ENCODE data around the gene P3H3. TPM values are rescaled to one million over a fixed set of nuclear protein-coding genes. Genes with fewer than 3 reads are reported as not detected.
"Not testable (repeated sequence)": the region's sequence is repeated elsewhere in the genome, so short reads cannot be mapped to it uniquely, and the experiment has no call there.

P3H3 gene
- total RNA-seq, 4 donors from 2014 or later = 2.6 to 6.6 (median 4.4) TPM

DNA sequence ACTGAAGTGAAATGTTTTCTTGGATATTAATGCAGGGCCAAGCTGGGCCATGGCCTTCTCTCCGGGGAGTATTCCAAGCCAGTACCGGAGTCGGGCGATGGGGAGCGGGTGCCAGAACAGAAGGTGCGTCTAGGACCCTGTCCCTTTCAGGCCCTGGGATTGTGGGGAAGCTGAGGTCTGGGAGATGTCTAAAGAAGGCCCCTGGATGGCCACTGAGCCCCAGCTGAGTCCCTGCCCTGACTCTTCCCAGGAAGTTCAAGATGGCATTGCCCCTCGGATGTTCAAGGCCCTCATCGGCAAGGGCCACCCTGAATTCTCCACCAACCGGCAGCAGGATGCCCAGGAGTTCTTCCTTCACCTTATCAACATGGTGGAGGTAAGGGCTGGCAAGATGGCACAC is 31.9 kb downstream of the P3H3 start:
- peaks cover 62 to 100% (median 80%) of the 10 kb centered on the region in 3 donors for H3K36me3 ChIP-seq
- H3K4me3 ChIP-seq = no peak overlapping the region
- whole genome bisulfite sequencing, 2 donors = 96 to 97% methylated on average over 3 to 4 of the region's 9 CpGs
- H3K27ac ChIP-seq = no peak overlapping the region
- H3K27me3 ChIP-seq = no peaks in the 10 kb centered on the region
- no peak for DNase-seq
- H3K4me1 ChIP-seq = no peaks in the 10 kb centered on the region
- H3K9me3 ChIP-seq = no peaks in the 10 kb centered on the region
- TF ChIP-seq POLR2A (IDR thresholded peaks at IDR 0.05) = no peak
- TF ChIP-seq, protein P1, sequence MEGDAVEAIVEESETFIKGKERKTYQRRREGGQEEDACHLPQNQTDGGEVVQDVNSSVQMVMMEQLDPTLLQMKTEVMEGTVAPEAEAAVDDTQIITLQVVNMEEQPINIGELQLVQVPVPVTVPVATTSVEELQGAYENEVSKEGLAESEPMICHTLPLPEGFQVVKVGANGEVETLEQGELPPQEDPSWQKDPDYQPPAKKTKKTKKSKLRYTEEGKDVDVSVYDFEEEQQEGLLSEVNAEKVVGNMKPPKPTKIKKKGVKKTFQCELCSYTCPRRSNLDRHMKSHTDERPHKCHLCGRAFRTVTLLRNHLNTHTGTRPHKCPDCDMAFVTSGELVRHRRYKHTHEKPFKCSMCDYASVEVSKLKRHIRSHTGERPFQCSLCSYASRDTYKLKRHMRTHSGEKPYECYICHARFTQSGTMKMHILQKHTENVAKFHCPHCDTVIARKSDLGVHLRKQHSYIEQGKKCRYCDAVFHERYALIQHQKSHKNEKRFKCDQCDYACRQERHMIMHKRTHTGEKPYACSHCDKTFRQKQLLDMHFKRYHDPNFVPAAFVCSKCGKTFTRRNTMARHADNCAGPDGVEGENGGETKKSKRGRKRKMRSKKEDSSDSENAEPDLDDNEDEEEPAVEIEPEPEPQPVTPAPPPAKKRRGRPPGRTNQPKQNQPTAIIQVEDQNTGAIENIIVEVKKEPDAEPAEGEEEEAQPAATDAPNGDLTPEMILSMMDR (IDR thresholded peaks at IDR 0.05) = no peak
- intact Hi-C loops (cut with DNase I) = no loop called here

DNA sequence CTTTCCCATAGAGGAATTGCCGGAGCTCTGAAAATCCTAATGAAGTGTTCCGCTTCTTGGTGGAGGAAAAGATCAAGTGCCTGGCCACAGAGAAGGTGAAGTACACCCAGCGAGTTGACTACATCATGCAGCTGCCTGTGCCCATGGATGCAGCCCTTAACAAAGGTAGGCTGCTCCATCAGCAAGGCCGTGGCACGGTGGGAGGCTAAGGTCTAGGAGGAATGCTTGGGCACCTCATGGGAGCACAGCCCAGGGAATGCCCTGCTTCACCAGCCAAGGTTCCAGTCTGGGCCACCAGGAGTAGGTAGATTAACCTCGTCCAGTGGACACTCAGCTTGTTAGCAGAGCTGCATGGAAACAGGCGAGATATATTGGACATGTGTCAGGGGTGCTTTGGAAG is 32.7 kb downstream of the P3H3 start:
- intact Hi-C loops (cut with DNase I) = no loop called here

DNA sequence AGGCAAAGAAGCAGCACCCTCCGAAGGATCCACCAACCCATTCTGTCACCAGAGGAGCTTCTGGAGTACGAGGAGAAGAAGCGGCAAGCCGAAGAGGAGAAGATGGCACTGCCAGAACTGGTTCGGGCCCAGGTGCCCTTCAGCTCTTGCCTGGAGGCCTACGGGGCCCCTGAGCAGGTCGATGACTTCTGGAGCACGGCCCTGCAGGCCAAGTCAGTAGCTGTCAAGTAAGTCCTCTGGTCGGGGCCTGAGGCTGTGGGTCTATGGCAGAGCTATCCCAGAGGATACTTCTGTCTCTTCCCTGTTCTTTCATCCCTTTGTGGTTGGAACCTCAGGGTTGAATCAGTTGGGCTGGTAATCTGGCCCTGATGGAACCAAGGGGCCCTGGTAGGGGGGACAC is 33.2 kb downstream of the P3H3 start:
- peaks cover 54 to 100% (median 77%) of the 10 kb centered on the region in 3 donors for H3K36me3 ChIP-seq
- peaks cover 0 to 2% (median 0%) of the 10 kb centered on the region in 3 donors for H3K4me1 ChIP-seq
- H3K4me3 ChIP-seq = no peak overlapping the region
- intact Hi-C loops (cut with DNase I) = no loop called here
- H3K27ac ChIP-seq = no peak overlapping the region
- TF ChIP-seq, protein P1 (IDR thresholded peaks at IDR 0.05) = no peak
- no peak for TF ChIP-seq POLR2A (IDR thresholded peaks at IDR 0.05)
- DNase-seq = no peak
- no peaks in the 10 kb centered on the region for H3K9me3 ChIP-seq
- H3K27me3 ChIP-seq = no peaks in the 10 kb centered on the region
- WGBS, 2 donors = 87 to 88% methylated on average over 9 of the region's 9 CpGs

More for the DNA sequence above, 32.7 kb downstream of the P3H3 start:
- Histone ChIP-seq H3K27me3 (no peaks in the 10 kb centered on the region), H3K4me1 (no peaks in the 10 kb centered on the region), H3K36me3 (peaks cover 58 to 100% (median 81%) of the 10 kb centered on the region in 3 donors), H3K9me3 (no peaks in the 10 kb centered on the region), H3K27ac (no peak overlapping the region), H3K4me3 (no peak overlapping the region)
- no peak for TF ChIP-seq POLR2A (IDR thresholded peaks at IDR 0.05)
- TF ChIP-seq, protein P1 (IDR thresholded peaks at IDR 0.05) = no peak
- WGBS, 2 donors = 93 to 95% methylated on average over 4 to 6 of the region's 7 CpGs
- DNase-seq = no peak

DNA sequence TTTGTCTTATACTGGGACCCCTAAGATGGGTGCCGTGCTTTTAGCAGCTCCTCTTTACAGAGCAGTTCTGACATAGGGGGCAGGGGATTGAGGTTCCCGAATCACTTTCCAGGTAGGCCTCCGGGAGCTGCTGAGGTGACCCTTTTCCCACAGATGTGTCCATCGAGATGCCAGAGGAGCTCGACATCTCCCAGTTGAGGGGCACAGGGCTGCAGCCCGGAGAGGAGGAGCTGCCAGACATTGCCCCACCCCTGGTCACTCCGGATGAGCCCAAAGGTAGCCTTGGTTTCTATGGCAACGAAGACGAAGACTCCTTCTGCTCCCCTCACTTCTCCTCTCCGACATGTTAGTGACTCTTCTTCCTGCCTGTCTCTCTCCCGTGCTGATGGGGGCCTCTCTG is 34.8 kb downstream of the P3H3 start:
- intact Hi-C loops (cut with DNase I) = no loop called here
- peaks cover 41 to 83% (median 63%) of the 10 kb centered on the region in 3 donors for H3K36me3 ChIP-seq

DNA sequence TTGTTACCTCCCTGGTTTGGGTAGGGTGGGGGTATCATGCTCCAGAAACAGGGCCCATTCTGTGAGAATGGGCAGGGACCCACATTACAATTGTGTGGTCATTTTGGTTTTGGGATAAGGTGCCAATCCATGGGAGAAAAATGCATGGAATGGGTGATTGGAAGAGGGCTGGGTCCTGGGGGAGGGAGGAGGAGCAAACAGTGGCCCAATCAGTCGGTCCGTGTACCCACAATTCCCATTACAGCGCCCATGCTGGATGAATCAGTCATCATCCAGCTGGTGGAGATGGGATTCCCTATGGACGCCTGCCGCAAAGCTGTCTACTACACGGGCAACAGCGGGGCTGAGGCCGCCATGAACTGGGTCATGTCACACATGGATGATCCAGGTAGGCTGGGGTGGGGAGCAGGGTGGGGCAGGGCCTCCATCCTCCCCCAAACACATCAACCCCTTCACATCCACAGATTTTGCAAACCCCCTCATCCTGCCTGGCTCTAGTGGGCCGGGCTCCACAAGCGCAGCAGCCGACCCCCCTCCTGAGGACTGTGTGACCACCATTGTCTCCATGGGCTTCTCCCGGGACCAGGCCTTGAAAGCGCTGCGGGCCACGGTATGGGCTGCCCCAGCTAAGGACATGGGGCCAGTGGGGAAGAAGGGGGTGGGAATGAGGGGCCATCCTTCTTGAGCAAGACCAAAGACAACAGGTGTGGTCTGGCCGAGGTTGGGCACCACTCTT is 35.5 kb downstream of the P3H3 start:
- no peak for DNase-seq
- Histone ChIP-seq H3K27ac (no peak overlapping the region), H3K27me3 (no peaks in the 10 kb centered on the region), H3K4me3 (no peak overlapping the region), H3K36me3 (peaks cover 34 to 78% (median 56%) of the 10 kb centered on the region in 3 donors), H3K4me1 (peaks cover 12 to 19% (median 13%) of the 10 kb centered on the region in 3 donors), H3K9me3 (no peaks in the 10 kb centered on the region)
- 88 to 93% methylated on average over 4 to 9 of the region's 16 CpGs for WGBS, 2 donors
- intact Hi-C loops (cut with DNase I) = no loop called here
- TF ChIP-seq POLR2A (IDR thresholded peaks at IDR 0.05) = no peak
- TF ChIP-seq, protein P1 (IDR thresholded peaks at IDR 0.05) = no peak

More for the DNA sequence above, 34.8 kb downstream of the P3H3 start:
- Histone ChIP-seq H3K27me3 (no peaks in the 10 kb centered on the region), H3K27ac (no peak overlapping the region), H3K4me3 (no peak overlapping the region), H3K4me1 (peaks cover 6 to 12% (median 6%) of the 10 kb centered on the region in 3 donors), H3K9me3 (no peaks in the 10 kb centered on the region)
- WGBS, 2 donors = 91% methylated on average over 6 to 9 of the region's 11 CpGs
- DNase-seq = no peak
- TF ChIP-seq, protein P1 (IDR thresholded peaks at IDR 0.05) = no peak
- no peak for TF ChIP-seq POLR2A (IDR thresholded peaks at IDR 0.05)

DNA sequence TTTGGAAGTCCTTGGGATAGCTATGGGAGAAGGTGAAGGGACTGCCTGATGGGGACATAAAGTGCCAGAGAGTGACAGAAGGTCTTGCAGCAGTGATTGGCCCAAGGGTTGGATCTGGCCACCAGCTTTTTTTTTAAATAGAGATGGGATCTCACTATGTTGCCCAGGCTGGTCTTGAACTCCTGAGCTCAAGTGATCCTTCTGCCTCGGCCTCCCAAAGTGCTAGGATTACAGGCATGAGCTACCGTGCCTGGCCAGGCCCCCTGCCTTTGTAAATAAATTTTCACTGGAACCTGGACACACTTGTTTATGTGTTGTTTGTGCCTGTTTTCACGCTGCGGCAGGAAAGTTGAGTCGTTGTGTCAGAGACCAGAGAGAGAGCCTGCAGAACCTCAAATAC is 37.1 kb downstream of the P3H3 start:
- H3K27me3 ChIP-seq; intact Hi-C loops (cut with DNase I); H3K27ac ChIP-seq; H3K9me3 ChIP-seq; H3K4me3 ChIP-seq; DNase-seq: not testable (repeated sequence)
- Histone ChIP-seq H3K36me3 (peaks cover 28 to 78% (median 47%) of the 10 kb centered on the region in 3 donors), H3K4me1 (peaks cover 18 to 34% (median 25%) of the 10 kb centered on the region in 3 donors)
- 84 to 100% methylated on average over 5 of the region's 5 CpGs for WGBS, 2 donors

Data from esophagus squamous epithelium (tissue), 5 donors.